OCI-LY3 (cell line): Measurements from ENCODE around the gene CACNA2D3.

Source experiments
- CTCF ChIP-seq: fragments of 200-600, 300-600 bp; sonication (generic); IDR thresholded peaks from 2 replicates; pipeline ENCODE4 v1.5.1; 2014; ENCODE audit warnings: antibody characterized with exemption, low read length, low read depth
- EZH2phosphoT487 ChIP-seq: fragments of 200-600 bp; shearing (Covaris generic); IDR thresholded peaks from 2 replicates; pipeline ENCODE4 v1.6.1; 2018; ENCODE audit warnings: antibody characterized with exemption, mixed run types, low read depth

GRCh38 chr3:55036883-55037577, 914.7 kb downstream of the CACNA2D3 start:
- TF ChIP-seq CTCF: no peak
- no peak for TF ChIP-seq EZH2phosphoT487
